ENCODE results near the gene GOSR2.
A peak's percentile ranks its signal among the peaks of the same experiment; 100 is the strongest.
"Not testable (repeated sequence)": the region's sequence is repeated elsewhere in the genome, so short reads cannot be mapped to it uniquely, and the experiment has no call there.

The GOSR2 gene

GRCh38 chr17:46964315-46965265 is 41.6 kb downstream of the GOSR2 start:
- DNase-seq (ENCODE audit: low read depth) = no peak

DNA sequence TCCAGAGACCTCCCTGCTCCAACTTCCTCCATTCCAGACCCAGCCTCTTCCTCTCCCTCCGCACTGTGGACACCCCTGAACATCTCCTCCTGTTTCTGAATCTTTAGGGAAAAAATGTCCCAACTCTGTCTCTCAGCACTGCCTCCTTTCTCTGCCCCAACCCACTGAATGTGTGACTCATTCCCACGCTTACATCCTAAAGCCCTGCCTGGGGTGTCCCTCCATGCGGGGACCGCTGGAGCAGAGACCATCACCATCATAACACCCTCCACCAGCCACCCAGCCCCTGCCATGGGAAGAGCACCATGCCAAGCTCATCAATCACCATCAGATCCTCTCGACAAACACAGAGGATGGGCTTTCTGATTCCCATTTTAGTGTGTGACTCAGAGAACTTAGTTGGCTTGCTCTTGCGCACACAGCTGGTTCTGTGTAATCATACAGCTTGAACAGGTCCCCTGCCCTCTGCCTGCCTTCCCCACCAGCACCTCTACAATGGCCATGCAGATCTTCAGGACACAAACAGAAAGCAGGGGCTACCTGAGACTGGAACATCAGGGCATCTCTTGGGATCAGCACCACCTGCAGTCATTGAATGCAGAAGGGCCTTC is 45.4 kb downstream of the GOSR2 start:
- DNase-seq (ENCODE audit: low read depth) = no peak

DNA sequence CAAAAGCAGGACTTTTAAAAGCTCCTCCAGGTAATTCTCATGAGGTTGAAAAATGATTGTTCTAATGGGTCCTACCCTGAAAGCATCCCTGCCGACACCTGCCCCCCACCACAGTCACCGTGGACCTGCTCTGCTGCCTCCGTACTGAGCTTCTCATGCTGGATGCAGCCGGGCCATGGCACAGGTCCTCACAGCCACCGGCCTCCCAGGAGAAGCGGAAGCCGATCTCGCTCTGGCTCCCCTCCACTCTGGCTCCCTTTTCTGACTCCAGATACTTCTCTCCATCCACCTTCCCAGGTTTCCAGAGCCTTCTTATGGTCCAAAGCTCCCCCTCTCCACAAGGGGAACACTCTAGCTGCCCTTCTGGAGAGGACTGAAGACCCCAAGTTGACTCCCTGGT is 45.9 kb downstream of the GOSR2 start:
- no peak for DNase-seq (ENCODE audit: low read depth)

- no peak for DNase-seq (ENCODE audit: low read depth)
Observed at GRCh38 chr17:46971647-46972300, 48.8 kb downstream of the GOSR2 start.

DNA sequence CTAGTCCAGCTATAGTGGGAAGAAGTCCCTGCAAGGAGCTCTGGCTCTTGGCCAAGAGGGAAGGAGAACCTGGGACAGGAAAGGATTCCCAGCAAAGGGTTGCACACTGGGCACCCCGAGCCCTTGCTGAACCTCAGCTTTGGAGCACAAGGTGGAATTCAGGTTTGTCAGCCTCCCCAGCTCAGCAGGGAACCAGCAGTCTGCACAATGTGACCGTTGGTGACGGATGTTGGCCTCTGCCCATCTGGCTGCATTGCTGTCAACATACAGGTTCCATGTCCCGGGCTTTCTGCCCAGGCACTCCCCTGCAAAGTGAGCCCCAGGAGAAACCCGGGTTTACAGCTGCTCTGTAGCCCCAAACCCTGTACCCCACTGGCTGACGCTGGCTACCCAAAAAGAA is 49.4 kb downstream of the GOSR2 start:
- no peak for DNase-seq (ENCODE audit: low read depth)

GRCh38 chr17:46974086-46974485 is 51.1 kb downstream of the GOSR2 start:
- no peak for DNase-seq (ENCODE audit: low read depth)

GRCh38 chr17:46975287-46975686 is 52.3 kb downstream of the GOSR2 start:
- no peak for DNase-seq (ENCODE audit: low read depth)

GRCh38 chr17:46976626-46977270 is 53.8 kb downstream of the GOSR2 start:
- DNase-seq (ENCODE audit: low read depth) = no peak

DNA sequence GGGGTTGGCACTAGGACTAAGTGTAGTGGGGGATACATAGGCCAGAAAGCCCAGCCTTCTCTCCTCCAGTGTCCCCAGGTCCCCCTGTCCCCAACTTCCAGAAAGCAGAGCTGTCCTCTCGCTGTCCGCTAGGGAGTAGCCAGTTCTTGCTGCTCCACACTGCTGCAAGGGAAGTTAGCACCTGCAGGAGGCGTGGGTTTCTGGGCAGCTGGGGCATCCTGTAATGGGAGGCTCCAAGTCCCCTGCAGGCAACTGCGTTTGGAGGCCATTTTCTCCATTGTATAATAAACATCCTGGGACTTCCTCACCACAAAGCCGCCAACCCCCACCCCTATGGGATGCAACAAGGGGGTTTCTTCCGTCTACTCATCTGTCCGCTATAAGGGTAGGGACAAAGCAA is 54.4 kb downstream of the GOSR2 start:
- peak; percentile 9 for DNase-seq (ENCODE audit: low read depth)

DNA sequence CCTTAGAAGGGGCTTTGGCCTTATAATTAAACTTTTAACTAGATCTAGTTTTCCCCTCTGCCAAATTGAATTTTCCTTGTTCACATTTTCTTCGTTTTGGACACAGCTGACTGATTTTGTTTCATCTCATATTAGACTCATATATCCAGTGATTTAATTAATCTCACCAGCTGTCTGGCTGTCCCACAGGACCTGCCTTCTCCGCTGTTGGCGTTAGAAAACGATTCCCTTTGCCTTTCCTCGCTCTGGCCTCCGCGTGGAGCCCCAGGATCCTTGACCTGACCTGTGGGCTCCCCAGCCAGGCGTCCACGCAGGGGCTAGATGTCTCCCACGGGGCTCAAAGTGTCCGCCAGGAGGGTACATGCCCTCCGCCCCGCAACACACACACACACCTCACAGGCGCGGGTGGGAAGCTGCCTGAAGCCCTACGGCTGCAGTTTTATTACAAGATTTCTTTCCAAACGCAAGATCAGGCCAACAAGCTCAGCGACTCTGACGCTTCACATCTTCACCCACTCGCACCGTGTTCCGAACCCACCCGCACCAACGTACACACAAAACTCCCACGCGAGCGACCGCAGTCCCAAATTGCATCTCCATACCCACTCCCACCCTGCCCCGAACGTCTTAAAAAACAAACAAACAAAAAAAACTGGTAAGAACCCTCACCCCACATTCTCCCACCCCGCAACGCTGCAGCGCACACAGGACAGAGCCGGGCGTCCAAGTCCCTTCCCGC is 55.0 kb downstream of the GOSR2 start:
- DNase-seq (ENCODE audit: low read depth) = no peak

DNA sequence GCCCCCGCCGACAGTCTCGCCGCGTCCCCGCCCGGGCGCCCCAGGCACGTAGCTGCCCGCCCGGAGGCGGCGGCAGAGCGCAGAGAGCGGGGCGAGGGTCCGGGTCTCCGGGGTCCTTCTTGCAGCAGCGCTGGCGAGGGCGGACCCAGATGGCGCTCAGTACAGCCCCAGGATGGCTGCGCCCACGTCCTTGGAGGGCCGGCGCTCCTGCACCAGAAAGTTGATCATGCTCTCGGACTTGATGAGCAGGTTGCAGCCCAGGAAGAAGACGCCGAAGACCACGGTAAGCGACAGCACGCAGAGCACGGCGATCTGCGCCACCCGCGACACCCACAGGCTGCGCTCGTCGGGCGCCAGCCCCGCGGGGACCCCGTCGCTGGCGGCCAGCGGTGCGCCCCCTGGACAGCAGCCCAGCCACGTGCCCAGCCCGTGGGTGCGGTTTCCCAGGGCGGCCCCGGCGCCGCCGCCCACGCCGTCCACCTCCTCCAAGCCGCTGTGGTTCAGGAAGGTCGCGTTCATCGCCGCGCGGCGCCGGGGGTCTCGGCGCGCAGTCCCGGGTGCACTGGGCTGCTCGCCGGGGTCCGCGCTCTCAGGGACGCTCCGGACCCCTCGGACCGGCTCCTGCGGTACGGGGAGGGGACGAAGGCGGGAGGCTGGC is 55.7 kb downstream of the GOSR2 start:
- DNase-seq (ENCODE audit: low read depth) = no peak

GRCh38 chr17:46979147-46979863 is 56.3 kb downstream of the GOSR2 start, which contains the start of gene RPRML:
RPRML (minus strand) TSS chr17:46979253; CDS start chr17:46979007, 246 bp downstream.
- no peak for DNase-seq (ENCODE audit: low read depth)

DNA sequence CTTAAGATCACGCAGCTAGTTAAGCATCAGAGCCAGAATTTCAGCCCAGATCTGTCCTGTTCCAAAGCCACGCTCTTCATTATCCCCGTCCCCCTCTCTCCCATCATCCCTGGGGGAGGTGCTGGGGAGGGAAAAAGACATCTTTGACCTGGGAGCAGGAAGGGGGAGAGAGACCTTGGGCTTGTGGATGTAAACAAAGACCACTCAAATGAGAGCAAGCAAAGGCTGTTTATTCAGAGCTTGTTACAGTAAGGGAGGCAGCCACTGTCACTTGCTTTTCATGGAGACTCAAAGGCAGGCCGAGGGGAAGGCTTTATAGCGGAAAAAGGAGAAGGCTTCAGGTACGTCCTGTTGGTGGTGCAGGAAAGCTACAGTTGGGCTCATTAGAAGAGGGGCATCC is 59.6 kb downstream of the GOSR2 start:
- no peak for DNase-seq (ENCODE audit: low read depth)

DNA sequence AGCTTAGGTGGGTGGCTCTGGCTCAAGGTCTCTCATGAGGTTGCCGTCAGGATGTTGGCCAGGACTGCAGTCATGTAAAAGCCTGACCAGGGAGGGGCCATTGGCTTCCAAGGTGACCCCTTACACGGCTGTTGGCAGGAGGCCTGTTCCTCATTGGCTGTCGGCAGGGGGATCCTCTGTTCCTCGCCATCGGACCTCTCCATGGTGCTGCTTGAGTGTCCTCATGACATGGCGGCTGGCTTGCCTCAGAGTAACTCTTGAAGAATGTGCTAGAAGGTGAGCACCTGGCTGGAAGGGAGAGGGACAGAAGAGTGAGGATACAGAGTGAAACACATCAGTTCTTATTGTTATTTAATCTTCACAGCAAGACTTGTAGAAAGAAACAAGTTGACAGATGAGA is 60.8 kb downstream of the GOSR2 start:
- no peak for DNase-seq (ENCODE audit: low read depth)

DNA sequence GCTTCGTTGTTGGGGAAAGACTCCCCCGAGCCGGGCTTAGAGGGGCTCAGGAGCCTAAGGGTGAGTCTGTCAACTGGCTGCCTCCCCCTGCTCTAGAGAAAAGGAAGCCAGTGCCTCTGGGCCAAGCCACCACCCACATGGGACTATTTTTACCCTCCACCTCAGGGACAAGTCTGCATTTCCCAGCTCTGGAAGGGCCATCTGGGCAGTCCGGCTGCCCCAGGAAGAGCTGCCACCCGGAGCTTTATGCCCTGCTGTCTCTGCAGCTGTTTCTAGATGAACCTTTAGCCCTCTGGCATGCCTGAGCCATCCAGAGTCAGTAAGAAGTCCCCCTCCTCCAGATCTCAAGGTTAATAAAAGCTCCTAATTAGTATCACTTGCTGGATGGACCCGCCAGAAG is 61.4 kb downstream of the GOSR2 start:
- DNase-seq (ENCODE audit: low read depth) = no peak

DNA sequence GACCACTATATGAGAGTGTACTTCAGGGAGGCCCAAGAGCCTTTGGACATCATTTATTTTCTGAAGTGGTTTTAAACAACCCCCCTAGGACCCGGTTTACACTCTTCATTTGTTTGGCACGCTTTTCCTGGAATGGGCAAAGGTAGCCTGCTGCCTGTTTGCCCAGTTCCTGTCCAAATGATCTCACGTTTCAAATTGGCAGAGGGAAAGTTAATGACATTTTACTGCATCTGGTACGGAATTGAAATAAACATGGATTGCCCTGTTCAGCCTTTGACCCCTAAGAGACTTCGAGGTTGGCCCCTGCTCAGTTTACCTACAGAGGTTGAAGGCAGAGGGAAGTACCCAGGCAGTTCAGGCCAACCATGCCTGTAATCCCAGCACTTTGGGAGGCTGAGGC is 61.9 kb downstream of the GOSR2 start:
- no peak for DNase-seq (ENCODE audit: low read depth)

- no peak for DNase-seq (ENCODE audit: low read depth)
Observed at GRCh38 chr17:46986366-46986765, 63.4 kb downstream of the GOSR2 start.

DNA sequence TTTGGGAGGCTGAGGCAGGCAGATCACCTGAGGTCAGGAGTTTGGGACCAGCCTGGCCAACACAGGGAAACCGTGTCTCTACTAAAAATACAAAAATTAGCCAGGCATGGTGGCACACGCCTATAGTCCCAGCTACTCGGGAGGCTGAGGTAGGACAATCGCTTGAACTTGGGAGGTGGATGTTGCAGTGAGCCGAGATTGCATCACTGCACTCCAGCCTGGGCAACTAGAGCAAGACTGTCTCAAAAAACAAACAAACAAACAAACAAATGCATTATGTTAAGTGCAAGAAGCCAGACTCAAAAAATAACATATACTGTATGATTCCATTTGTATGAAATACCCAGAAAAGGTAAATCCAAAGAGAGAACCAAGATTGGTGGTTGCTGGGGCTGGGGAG is 65.0 kb downstream of the GOSR2 start:
- not testable (repeated sequence) for DNase-seq (ENCODE audit: low read depth)

DNA sequence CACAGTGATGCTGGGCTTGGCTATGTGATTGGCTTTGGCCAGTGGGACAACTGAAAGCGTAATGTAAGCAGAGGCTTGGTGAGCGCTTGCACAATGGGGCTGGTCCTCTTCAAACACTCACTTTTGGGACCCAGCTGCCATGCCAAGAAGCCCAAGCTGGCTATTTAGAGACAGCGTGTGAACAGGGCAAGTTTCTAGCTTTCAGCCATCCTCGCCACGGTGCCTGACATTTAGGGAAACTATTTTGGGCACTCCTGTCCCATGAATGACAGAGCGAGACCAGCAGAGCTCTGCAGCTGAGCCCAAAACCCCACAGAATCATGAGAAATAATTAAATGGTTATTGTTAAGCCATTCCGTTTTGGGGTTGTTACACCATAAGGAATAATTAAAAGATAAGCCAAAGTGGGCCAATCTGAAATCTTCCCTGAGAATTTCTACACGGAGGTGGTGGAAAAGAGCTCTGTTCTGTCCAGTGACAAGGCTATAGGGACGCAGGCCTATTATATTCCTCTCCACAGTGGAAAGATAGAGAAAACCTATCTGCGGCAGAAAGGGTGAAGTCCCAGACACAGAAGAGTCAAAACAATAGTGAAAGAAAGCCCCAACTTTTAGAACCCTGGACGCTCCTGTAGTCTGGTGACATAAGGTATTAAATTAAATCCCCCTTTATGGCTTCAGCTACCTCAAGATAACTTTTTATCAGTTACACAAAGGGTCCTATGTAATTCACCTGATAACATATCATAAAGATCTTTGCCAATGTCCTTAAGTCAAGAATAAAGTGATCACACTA is 66.9 kb downstream of the GOSR2 start:
- DNase-seq (ENCODE audit: low read depth) = no peak

GRCh38 chr17:46991617-46992016 is 68.7 kb downstream of the GOSR2 start:
- no peak for DNase-seq (ENCODE audit: low read depth)
